Caki2 (cell line): ENCODE data around the gene PCDHB7. TPM values are rescaled to one million over a fixed set of nuclear protein-coding genes. Genes with fewer than 3 reads are reported as not detected.
"Not testable (repeated sequence)": the region's sequence is repeated elsewhere in the genome, so short reads cannot be mapped to it uniquely, and the experiment has no call there.

Experiments used
- DNase-seq: peaks from one replicate; pipeline ENCODE4 v3.0.0-alpha.2; 2015; ENCODE audit warnings: low read depth
- in situ Hi-C: cut with HindIII; loops from 2 replicates; pipeline ENCODE4 v1.10.0; 2016; ENCODE audit warnings: low sequenced_read_pairs, low pct_unique_long_range_greater_than_20kb, mixed read lengths
- total RNA-seq: library from RNA; depleted of rRNA; stranded (reverse); fragments of >200 nt; shearing (Covaris generic); gene quantifications from 2 replicates; pipeline ENCODE4 v1.2.3, GENCODE V29; 2014; ENCODE audit warnings: low replicate concordance; rRNA removed

Gene PCDHB7
- total RNA-seq = 0.90 and 1.2 TPM in 2 replicates

DNA sequence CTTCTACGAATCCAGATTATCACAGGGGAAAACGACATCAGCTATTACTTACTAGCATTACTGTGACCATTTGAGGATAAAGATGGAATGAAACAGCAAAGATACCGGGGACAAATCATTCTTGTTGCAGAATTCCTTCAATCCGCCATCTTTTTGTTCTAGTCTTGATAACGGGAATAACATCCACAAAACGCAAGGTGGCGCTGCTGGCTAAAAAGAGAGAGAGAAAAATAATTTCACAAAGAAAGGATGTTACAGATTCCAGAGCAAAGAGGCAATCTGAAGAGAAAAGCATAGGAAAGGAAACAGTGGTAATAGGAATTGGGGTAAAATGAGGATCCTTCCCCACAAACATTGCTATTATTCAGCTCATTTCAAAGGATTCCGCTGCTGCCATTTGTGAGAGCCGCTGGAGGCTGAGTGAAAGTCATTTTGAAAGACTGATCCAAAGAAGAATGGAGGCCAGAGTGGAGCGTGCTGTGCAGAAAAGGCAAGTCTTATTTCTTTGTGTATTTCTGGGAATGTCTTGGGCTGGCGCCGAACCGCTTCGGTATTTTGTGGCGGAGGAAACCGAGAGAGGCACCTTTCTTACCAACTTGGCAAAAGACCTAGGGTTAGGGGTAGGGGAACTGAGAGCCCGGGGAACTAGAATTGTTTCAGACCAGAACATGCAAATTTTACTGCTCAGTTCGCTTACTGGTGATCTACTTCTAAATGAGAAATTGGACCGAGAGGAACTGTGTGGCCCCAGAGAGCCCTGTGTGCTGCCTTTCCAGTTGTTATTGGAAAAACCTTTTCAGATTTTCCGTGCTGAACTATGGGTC is at the start of gene PCDHB7:
PCDHB7 (plus strand) TSS at position 264 of the 824 bp plus-strand sequence; CDS start at position 456, 192 bp downstream.
- DNase-seq = peak; percentile 35
- in situ Hi-C loops = no loop called here

GRCh38 chr5:141123396-141124135 is 48.9 kb upstream of the PCDHB7 start:
- in situ Hi-C loops, DNase-seq: not testable (repeated sequence)

DNA sequence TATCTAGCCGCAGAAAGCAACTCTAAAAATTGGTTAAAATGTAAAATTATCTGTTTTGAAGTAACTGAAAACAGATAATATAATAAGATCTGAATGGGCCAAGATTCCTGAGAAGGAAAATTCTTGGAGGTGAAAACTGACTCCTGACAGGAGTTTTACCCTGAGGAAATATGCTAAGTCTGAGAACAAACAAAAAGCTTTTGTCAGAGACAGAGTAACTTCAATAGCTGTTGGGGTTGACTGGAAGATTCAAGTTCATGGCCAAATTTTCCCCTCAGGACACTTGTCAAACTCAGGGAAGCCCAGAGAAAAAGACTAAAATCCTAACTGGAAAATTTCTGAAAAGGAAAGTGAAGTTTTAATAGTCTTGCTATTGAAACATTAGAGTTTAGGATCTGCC is 45.1 kb upstream of the PCDHB7 start:
- in situ Hi-C loops = no loop called here
- no peak for DNase-seq

DNA sequence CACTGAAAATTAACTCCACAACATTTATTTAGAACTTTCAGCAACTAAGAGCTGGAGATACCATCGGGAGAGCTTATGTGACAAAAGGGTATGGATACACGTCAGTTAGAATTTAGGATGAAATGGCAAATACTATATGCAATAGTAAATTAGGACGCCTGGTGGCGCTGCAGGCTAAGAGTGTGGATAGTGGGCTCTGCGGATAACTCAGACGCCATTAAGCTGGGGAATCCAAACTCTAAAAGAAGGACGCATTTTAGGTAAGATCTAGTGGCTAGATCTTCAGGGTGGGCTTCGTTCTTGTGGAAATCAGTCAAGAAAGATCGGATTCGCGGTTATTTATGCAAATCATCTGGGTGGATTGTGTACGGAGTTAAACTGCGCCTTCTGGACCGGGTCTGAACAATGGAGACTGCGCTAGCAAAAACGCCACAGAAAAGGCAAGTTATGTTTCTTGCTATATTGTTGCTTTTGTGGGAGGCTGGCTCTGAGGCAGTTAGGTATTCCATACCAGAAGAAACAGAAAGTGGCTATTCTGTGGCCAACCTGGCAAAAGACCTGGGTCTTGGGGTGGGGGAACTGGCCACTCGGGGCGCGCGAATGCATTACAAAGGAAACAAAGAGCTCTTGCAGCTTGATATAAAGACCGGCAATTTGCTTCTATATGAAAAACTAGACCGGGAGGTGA is 37.3 kb upstream of the PCDHB7 start, which contains the start of gene PCDHB5:
PCDHB5 (plus strand) TSS at position 177 of the 688 bp plus-strand sequence; CDS start at position 406, 229 bp downstream.
- in situ Hi-C loops = no loop called here
- peak; percentile 59 for DNase-seq

- in situ Hi-C loops = no loop called here
Observed at GRCh38 chr5:141135718-141136266, 36.7 kb upstream of the PCDHB7 start.

DNA sequence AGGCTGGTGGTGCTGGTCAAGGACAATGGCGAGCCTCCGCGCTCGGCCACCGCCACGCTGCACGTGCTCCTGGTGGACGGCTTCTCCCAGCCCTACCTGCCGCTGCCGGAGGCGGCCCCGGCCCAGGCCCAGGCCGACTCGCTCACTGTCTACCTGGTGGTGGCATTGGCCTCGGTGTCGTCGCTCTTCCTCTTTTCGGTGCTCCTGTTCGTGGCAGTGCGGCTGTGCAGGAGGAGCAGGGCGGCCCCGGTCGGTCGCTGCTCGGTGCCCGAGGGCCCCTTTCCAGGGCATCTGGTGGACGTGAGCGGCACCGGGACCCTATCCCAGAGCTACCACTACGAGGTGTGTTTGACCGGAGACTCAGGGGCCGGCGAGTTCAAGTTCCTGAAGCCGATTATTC is 35.1 kb upstream of the PCDHB7 start:
- DNase-seq, in situ Hi-C loops: not testable (repeated sequence)

More at GRCh38 chr5:141135718-141136266, 36.7 kb upstream of the PCDHB7 start:
- DNase-seq = no peak

- in situ Hi-C loops = no loop called here
- DNase-seq = no peak
Observed at GRCh38 chr5:141149812-141150211, 22.6 kb upstream of the PCDHB7 start, which contains the start of gene PCDHB6. PCDHB6 (plus strand) TSS chr5:141150057; CDS start chr5:141150258, 201 bp downstream.

- in situ Hi-C loops = no loop called here
- DNase-seq = no peak
Observed at GRCh38 chr5:141150224-141150992, 22.0 kb upstream of the PCDHB7 start.

DNA sequence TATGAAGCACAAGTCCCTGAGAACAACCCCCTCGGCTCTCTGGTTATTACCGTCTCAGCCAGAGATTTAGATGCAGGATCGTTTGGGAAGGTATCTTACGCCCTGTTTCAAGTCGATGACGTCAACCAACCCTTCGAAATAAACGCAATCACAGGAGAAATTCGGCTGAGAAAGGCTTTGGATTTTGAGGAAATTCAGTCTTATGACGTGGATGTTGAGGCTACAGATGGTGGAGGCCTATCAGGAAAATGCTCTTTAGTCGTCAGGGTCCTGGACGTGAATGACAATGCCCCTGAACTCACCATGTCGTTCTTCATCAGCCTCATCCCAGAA is 21.5 kb upstream of the PCDHB7 start:
- in situ Hi-C loops = no loop called here
- DNase-seq = no peak

- DNase-seq, in situ Hi-C loops: not testable (repeated sequence)
Observed at GRCh38 chr5:141151632-141152031, 20.8 kb upstream of the PCDHB7 start.

GRCh38 chr5:141152096-141152495 is 20.3 kb upstream of the PCDHB7 start:
- in situ Hi-C loops = not testable (repeated sequence)

DNA sequence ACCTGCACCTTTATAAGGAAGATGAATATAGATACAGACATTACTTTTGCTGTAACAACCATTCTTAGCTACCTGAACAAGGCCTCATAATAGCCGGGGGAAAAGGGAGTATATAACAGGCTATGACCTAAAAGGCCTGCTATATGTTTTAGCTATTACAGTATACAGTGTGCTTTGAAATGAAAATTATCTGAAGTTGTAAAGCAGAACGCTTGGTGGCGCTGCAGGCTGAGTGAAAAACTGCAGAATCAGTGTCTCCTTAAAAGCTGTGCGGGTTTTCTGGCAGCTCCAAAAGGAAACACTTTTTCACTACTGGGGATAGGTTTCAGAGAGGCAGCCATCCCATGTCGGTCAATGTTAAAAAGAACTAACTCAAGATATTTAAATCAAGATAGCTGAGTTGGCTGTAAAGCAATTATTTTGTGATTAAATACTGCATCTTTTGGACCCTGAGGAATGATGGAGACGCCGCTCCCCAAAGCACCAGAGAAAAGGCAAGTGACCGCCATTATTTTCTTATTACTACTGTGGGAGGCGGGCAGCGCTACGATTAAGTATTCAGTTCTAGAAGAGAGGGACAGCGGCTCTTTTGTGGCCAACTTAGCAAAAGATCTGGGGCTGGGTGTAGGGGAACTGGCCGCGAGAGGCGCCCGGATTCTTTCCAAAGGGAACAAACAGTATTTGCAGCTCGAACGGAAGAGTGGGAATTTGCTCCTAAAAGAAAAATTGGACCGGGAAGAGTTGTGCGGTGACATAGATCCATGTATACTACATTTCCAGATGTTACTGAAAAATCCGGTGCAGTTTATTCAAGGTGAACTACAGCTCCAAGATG is 16.7 kb upstream of the PCDHB7 start:
- in situ Hi-C loops = no loop called here
- no peak for DNase-seq

More at GRCh38 chr5:141152096-141152495, 20.3 kb upstream of the PCDHB7 start:
- DNase-seq = not testable (repeated sequence)

DNA sequence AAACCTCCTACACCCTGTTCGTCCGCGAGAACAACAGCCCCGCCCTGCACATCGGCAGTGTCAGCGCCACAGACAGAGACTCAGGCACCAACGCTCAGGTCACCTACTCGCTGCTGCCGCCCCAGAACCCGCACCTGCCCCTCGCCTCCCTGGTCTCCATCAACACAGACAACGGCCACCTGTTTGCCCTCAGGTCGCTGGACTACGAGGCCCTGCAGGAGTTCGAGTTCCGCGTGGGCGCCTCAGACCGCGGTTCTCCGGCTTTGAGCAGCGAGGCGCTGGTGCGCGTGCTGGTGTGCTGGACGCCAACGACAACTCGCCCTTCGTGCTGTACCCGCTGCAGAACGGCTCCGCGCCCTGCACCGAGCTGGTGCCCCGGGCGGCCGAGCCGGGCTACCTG is 15.1 kb upstream of the PCDHB7 start:
- in situ Hi-C loops, DNase-seq: not testable (repeated sequence)

GRCh38 chr5:141157901-141158300 is 14.5 kb upstream of the PCDHB7 start:
- in situ Hi-C loops, DNase-seq: not testable (repeated sequence)

DNA sequence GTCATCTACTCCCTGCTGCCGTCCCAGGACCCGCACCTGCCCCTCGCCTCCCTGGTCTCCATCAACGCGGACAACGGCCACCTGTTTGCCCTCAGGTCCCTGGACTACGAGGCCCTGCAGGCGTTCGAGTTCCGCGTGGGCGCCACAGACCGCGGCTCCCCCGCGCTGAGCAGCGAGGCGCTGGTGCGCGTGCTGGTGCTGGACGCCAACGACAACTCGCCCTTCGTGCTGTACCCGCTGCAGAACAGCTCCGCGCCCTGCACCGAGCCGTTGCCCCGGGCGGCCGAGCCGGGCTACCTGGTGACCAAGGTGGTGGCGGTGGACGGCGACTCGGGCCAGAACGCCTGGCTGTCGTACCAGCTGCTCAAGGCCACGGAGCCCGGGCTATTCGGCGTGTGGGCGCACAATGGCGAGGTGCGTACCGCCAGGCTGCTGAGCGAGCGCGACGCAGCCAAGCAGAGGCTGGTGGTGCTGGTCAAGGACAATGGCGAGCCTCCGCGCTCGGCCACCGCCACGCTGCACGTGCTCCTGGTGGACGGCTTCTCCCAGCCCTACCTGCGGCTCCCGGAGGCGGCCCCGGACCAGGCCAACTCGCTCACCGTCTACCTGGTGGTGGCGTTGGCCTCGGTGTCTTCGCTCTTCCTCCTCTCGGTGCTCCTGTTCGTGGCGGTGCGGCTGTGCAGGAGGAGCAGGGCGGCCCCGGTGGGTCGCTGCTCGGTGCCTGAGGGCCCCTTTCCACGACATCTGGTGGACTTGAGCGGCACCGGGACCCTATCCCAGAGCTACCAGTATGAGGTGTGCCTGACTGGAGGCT is 2.1 kb downstream of the PCDHB7 start:
- in situ Hi-C loops, DNase-seq: not testable (repeated sequence)

DNA sequence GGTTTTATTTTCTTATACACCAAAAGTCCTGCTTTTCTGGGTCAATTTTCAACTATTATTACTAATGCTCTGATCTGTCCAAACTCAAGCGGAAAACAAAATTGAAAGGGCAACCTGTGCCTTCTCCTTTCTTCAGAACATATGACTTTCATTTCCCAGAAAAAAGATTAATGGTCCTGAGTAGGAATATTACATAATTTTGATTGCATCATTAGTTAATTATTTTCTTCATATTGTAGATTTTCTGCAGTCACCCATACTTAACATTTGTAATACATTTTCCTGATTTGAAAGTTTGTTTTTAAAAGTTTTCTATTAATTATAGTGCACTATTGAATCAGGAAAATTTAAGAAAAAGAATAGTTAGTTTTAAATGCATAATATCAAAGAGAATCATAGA is 3.5 kb downstream of the PCDHB7 start:
- in situ Hi-C loops = no loop called here
- no peak for DNase-seq
